NK-92 treated with Interleukin-12 subunit alpha and Interleukin-12 subunit beta, amount 100 ng/mL, for 24 hours (cell line): ENCODE measurements around the gene ZFHX3.

Experiments
- DNase-seq: peaks from one replicate; lab custom pipeline; 2025; lab: John Stamatoyannopoulos, UW

Gene ZFHX3

DNA sequence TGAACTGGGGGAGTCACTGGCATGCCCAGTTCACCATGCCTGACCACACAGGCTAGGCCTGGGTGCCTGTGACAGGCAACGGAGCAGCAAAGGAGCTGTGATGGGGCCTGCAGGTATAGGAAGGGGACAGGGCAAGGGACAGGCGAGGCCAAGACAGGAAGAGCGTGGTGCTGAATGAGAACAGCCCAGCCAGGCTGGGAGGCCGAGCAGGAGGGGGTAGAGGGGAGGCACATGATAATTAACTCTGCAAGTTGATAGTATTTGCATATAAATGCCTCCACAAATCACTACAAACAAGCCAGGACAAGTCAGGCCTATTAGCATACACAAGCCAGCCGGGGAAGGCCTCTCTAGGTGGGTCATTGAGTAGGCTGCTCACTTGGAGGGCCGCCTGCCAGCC, 7.8 kb downstream of the ZFHX3 start:
- DNase-seq, result no peak

- no peak for DNase-seq
Observed at GRCh38 chr16:73037845-73038570, 9.9 kb downstream of the ZFHX3 start.

DNA sequence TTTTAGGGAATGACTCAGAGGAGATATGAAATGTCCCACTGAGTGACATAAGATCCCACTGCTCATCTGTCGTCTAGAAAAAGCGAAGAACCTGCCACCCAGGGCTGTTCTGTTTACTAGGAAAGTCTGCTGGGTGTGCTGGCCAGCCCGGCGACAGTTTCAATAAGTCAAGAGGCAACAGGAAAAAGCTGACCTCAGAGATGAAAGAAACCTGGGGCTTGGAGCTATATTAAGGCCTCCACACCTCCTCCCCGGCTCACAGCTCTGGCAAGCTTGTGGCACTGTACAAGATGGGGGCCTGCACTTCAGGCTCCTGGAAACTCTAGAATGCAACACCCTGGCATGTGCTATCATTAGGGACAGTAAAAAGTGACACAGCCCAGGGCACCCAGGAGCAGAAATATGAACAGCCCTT, 10.6 kb downstream of the ZFHX3 start:
- no peak for DNase-seq

DNA sequence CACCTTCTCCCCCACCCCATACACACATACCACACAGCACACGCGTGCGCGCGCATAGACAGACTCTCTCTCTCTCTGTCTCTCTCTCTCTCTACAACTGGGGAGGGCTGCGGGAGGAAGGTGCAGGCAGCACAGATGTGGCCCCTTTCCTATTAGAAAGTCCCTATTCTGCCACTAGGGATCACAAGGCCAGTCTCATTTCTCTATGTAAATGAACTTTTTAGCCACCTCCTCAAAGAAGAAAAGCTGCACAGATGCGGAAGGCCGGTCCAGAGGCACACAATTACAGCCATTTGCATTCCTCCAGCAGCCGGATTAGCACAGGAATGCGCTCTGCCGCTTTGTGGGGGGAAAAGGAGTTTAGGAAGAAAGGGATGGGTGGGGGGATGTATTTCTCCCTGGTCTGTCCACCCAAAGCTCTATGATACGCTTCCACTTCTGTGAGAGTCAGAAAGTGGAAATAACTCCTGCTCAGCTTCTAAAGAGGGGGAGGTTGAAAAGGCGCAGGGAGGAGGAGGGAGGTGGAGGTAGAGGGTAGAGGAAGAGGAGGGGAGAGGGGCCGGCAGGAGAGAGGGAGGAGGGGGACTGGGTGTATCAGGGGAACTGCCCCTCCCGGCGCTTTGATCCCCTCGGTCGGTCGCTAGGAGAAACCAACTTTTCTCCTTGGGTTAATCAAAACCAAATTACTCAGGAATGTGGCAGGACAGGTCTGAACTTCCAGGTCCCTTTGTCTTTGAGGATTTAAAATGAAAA, 11.7 kb downstream of the ZFHX3 start:
- DNase-seq, result no peak

GRCh38 chr16:73034374-73034773, 13.6 kb downstream of the ZFHX3 start:
- DNase-seq, result no peak

DNA sequence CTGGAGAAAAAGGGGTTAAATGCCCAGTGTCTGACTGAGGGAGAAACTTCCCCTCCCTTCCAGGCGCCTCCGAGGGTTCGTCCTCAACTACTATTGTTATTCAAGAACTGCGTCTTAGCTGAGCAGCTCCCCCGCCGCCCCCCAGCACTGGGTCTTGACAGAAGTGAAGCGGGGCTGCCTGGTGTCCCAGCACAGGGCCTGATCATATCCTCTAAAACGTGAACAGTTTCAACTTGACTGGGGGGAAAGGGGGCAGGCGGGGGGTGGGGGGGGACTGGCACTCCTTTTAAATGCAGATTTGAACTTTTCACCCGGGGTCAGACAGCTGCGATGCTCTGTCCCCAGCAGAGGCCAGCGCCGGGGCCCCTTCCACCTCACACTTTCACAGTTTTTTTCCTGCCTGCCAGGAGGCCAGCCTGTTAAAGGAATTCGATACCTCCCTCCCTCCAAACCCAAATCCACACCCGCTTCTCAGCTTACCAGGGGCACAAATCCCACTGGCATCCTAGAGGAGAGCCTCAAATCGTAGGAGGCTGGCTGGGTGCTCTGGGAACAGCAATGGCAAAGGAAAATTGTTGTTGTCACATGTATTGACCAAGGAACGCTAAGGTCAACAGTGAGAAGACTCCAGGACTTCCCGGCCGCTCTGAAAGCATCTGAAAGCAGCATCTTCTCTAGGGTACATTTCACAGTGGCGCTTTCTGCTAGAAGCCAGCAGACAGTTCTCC, 14.5 kb downstream of the ZFHX3 start:
- no peak for DNase-seq

DNA sequence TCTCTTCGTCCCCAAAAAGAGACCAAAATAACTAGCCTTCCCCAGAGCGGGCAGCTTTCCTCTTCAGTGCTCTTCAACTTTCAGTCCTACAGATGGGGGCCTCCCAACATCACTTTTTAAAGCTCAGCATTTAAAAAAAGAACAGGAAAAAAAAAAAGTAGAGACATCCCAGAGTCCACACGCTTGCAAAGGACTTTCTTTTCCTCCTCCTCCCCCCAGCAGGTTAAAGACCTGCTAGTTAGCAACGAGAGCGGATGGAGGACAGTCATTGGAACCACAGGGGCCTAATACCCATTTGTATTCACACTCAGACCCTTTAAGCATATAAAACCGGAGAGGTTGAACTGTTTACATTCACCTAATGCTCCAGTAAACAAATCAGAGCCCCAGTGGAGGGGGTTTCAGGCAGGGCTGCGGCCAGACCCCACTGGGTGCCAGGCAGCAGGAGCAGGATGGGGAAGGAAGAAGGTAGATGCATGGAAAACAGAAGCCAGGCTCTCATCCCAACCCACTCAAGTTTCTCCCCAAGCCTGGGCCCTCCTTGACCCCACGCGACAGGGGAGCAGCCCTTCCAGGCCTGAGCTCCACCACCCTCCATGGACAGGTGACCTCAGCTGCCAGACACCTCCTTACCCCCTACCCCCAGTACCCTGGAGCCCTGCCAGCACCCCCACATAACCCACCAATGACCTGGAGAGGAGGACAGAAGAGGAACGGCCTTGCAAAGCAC, 15.2 kb downstream of the ZFHX3 start:
- DNase-seq, result no peak

DNA sequence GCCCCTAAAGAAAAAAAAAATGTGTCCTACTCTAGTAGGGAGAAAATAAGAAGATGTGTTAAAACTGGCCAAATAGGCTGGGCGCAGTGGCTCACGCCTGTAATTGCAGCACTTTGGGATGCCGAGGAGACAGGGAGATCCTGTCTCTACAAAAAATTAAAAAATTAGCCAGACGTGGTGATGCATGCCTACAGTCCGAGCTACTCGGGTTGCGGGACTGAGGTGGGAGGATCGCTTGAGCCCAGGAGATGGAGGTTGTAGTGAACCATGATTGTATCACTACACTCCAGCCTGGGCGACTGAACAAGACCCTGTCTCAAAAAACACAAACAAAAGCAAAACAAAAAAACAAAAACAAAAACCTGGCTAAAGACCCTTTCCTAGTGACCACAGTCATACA, 15.9 kb downstream of the ZFHX3 start:
- DNase-seq, result no peak

DNA sequence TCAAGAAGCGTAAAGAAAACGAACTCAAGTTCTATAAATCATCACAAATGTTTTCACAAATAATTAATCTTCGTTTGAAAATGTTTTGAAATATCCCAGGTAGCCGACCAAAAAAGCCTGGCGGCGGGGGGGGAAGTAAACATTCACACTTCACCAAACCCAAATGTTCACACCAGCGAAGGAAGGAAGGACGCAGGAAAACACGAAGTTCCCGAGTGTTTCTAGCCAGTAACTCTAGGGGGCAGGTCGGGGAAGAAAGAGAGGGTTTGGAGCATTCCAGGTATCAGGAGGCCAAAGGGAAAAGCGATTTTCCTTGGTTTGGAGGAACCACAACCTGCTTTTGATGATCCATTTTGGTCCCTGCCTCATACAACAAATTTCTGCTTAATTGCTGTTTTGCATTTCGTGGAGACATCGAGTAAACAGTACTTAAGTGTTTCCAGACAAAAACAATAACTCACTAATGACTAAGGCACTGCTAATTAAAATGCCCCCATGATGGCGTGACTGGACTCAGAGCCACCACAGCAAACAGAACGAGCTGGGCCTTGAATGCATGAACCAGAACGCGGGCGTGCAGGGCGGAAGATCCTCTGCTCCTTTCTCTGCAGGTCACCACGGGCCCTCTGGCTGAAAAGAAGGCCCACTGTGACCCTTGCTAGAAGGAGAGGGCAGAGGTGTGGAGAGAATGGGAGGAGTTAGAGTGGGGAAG, 16.6 kb downstream of the ZFHX3 start:
- no peak for DNase-seq

- no peak for DNase-seq
Observed at GRCh38 chr16:73028721-73029361, 19.1 kb downstream of the ZFHX3 start.

DNA sequence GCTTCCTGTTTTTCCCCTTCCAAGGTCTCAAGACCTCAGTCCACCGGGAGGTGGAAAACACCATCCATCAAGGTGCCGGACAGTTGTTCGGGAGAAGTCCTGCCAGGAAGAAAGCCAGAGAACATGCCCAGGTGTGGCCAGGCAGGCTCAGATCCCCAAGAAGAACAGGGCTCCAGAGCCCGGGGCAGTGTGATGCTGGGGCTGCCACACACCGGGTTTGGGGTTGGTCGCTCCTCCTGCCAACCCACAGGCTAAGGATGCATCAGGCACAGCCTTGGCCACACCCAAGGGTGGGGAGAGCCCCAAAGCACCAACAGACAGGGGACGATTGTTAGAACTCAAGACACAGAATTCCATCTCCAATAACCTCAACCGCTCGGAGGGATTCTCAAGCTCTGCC, 19.7 kb downstream of the ZFHX3 start:
- DNase-seq, result no peak

DNA sequence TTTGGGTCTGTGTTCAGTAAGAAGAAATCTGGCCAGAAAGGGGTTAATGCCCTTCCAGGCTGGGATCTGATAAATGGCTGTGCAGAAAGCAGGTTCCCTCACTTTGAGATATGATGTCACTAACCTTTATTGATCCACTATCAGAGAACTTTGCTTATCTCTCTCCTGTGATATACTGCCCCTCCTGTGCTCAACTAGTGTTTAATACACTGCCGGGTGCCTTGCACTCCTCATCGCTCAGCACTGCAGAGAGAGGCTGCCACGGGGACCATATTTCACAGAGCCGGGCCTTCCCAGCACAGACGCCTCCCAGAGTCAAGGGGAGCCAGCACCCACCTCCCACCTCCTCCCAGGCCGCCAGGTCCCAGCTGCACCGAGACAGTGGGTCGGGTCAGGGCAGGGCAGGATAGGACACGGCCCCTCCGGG, 20.2 kb downstream of the ZFHX3 start:
- DNase-seq, result no peak

- no peak for DNase-seq
Observed at GRCh38 chr16:73026754-73027684, 20.9 kb downstream of the ZFHX3 start.

DNA sequence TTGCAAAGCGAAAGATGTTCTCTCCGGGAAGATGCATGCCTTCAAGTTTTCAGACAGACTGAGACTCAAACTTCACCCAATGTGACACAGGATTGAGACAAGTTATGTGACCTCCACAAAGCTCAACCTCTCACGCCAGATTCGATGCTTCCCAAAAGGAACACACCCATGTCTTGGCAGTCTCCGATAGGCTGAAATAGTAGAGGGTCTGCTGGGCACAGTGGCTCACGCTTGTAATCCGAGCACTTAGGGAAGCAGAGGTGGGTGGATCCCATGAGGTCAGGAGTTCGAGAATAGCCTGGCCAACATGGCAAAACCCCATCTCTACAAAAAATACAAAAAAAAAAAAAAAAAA, 22.1 kb downstream of the ZFHX3 start:
- no peak for DNase-seq

- no peak for DNase-seq
Observed at GRCh38 chr16:73025151-73025855, 22.6 kb downstream of the ZFHX3 start.

DNA sequence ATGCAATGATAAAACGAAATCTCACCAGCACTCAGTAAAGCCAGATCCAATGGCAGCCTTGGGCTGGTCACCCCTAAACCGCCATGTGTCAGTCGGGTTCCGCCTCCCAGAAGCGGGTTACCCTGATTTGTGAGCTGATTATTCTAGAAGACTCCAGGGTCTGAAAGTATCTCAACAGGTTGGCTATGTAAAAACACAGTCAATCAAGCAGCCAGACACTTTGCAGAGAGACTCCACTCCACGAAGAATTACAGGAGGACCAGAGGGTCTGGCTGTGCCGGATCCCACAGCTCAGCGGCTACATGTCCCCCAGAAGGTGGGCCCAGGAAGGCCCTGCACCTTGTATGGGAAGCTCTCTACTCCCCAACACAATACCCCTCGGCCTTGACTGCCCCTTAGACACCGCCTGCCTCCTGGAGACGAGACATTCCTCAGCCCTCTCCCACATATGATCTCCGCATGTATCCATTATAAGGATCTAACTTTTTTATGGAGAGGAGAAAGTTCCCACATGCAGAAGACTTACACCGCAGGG, 23.3 kb downstream of the ZFHX3 start:
- DNase-seq, result no peak

GRCh38 chr16:73023752-73024570, 24.0 kb downstream of the ZFHX3 start:
- DNase-seq, result no peak

DNA sequence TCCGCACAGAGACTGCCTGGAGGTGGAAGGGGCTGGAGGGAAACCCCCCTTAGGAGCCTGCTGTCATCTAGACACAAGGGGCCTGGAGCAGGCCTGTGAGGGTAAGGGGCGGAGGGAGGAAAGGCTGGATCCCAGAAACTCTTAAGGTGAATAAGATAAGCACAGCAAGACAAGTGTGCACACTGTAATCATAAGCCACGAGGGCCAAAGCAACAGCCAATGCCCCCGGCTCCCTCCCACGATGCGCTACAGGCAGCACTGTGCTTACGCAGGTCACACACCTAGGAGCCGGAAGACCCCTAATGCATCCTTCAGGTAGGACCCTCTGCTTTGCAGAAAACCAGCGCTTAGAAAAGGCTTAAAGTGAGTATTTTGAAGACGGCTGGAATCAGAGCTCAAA, 24.6 kb downstream of the ZFHX3 start:
- DNase-seq, result no peak
